NT2/D1 (cell line): Measurements from ENCODE around the gene DOCK11.

Experiments
- SUZ12 ChIP-seq: IDR thresholded peaks from 2 replicates; pipeline ENCODE4 v1.6.1; 2011; ENCODE audit not compliant: insufficient read length, insufficient read depth; ENCODE audit errors: extremely low read depth
- YY1 ChIP-seq: IDR thresholded peaks from 2 replicates; pipeline ENCODE4 v1.6.1; 2011; ENCODE audit not compliant: insufficient read length, insufficient read depth
- ZNF274 ChIP-seq: IDR thresholded peaks from 2 replicates; pipeline ENCODE4 v1.6.1; 2011; ENCODE audit warnings: mild to moderate bottlenecking, low read depth, low read length

DNA sequence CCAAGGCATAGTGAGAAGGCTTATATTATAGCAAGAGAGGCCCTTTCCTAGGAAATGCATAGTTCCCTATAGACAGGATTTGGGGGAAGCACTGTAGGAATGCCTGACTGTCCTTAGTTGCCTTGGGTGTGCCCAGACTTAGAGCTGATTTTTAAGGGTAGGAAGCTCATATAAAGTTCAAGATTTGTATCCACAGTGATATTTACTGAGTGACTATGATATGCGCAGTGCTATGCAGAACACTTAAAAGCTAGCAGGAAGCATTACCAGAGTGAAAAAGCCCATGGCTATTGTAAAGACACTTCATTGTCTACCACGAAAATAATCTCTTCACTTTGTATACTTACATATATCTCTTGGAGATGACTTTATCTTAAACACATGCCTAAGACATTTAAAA, 181.7 kb downstream of the DOCK11 start:
- TF ChIP-seq YY1 (no peak), SUZ12 (no peak), ZNF274 (no peak)
